IMR-90 (cell line): Measurements from ENCODE around the gene TRIM22. TPM values are rescaled to one million over a fixed set of nuclear protein-coding genes. Genes with fewer than 3 reads are reported as not detected.

Experiments
- ATAC-seq: fragments of 200-7000 bp; cut with Tn5 transposase; 2 replicates; pipeline ENCODE4 v1.9.1; 2020; ENCODE audit warnings: low read depth, mild to moderate bottlenecking, moderate library complexity
- BruUV-seq: library from RNA; stranded (reverse); fragments of 400-500 nt; replicated peaks from 2 replicates; lab custom pipeline; 2021; lab: Mats Ljungman, UMichigan
- CTCF ChIA-PET: fragments of 300-600 bp; formaldehyde crosslinking; extraction: SDS; loops from one replicate; lab custom pipeline; 2021; ENCODE audit warnings: antibody characterized with exemption; lab: Yijun Ruan, JAX
- POLR2A ChIA-PET: fragments of 300-600 bp; sonication (Branson Sonifier 250); formaldehyde crosslinking; loops from one replicate; lab custom pipeline; 2022; ENCODE audit warnings: antibody characterized with exemption; ENCODE audit not compliant: unreplicated experiment; lab: Charles Lee
- DNase-seq: peaks from one replicate; pipeline ENCODE4 v3.0.0; 2013
- H2AFZ ChIP-seq: replicated peaks from 2 replicates; pipeline ENCODE3; 2013; ENCODE audit warnings: low read length, mild to moderate bottlenecking; ENCODE audit not compliant: poor library complexity
- H2AK5ac ChIP-seq: 2 replicates; pipeline ENCODE4 v1.6.1; 2013; ENCODE audit warnings: low read depth, low read length, inconsistent platforms
- H2AK9ac ChIP-seq: replicated peaks from 2 replicates; pipeline ENCODE3; 2013; ENCODE audit warnings: mild to moderate bottlenecking, low read depth, low read length, moderate library complexity; ENCODE audit not compliant: poor library complexity
- H2BK120ac ChIP-seq: 2 replicates; pipeline ENCODE4 v1.6.1; 2013; ENCODE audit warnings: low read depth, low read length, inconsistent platforms
- H2BK15ac ChIP-seq: 3 replicates; pipeline ENCODE4 v1.6.1; 2013; ENCODE audit warnings: low read depth, low read length, inconsistent platforms
- H2BK20ac ChIP-seq: 2 replicates; pipeline ENCODE4 v1.6.1; 2013; ENCODE audit warnings: low read depth, mild to moderate bottlenecking, inconsistent platforms, low read length, moderate library complexity
- H2BK5ac ChIP-seq: 2 replicates; pipeline ENCODE4 v1.6.1; 2013; ENCODE audit warnings: mild to moderate bottlenecking, low read depth, low read length, inconsistent platforms; ENCODE audit not compliant: poor library complexity, severe bottlenecking
- H3K14ac ChIP-seq: replicated peaks from 2 replicates; pipeline ENCODE4 v1.6.1; 2013; ENCODE audit warnings: low read depth, low read length, inconsistent platforms
- H3K18ac ChIP-seq: 2 replicates; pipeline ENCODE4 v1.6.1; 2013; ENCODE audit warnings: low read depth, low read length, control low read depth
- H3K23ac ChIP-seq: 2 replicates; pipeline ENCODE4 v1.6.1; 2013; ENCODE audit warnings: low read depth, low read length, inconsistent platforms
- H3K27ac ChIP-seq: 2 replicates; pipeline ENCODE4 v1.5.1; 2013; ENCODE audit warnings: mild to moderate bottlenecking, control low read depth, low read length; ENCODE audit not compliant: insufficient read depth
- H3K27me3 ChIP-seq: 2 replicates; pipeline ENCODE4 v1.6.1; 2013; ENCODE audit warnings: low read length; ENCODE audit not compliant: control insufficient read depth, insufficient read depth
- H3K36me3 ChIP-seq: 2 replicates; pipeline ENCODE4 v1.6.1; 2013; ENCODE audit warnings: low read length, mixed read lengths; ENCODE audit not compliant: control insufficient read depth, insufficient read depth
- H3K4ac ChIP-seq: 2 replicates; pipeline ENCODE4 v1.6.1; 2013; ENCODE audit warnings: low read depth, low read length, inconsistent platforms
- H3K4me1 ChIP-seq: 2 replicates; pipeline ENCODE4 v1.6.1; 2013; ENCODE audit warnings: low read length, mixed read lengths; ENCODE audit not compliant: control insufficient read depth, insufficient read depth
- H3K4me2 ChIP-seq: 2 replicates; pipeline ENCODE4 v1.6.1; 2013; ENCODE audit warnings: low read depth, mild to moderate bottlenecking, control low read depth, low read length, moderate library complexity
- H3K4me3 ChIP-seq: 2 replicates; pipeline ENCODE4 v1.5.1; 2013; ENCODE audit warnings: low read depth, mild to moderate bottlenecking, control low read depth, low read length, moderate library complexity; ENCODE audit not compliant: insufficient read depth
- H3K56ac ChIP-seq: 2 replicates; pipeline ENCODE4 v1.6.1; 2013; ENCODE audit warnings: low read length, inconsistent platforms; ENCODE audit not compliant: insufficient read depth; ENCODE audit errors: extremely low read depth
- H3K79me1 ChIP-seq, 2 experiments: 2 replicates each; pipeline ENCODE4 v1.6.1; 2013; ENCODE audit warnings: low read length in 2 of 2, inconsistent platforms in 1 of 2, low read depth in 1 of 2
- H3K9ac ChIP-seq: 2 replicates; pipeline ENCODE4 v1.6.1; 2013; ENCODE audit warnings: low read depth, low read length, control low read depth
- H3K9me1 ChIP-seq: 2 replicates; pipeline ENCODE4 v1.6.1; 2013; ENCODE audit warnings: low read length, inconsistent platforms; ENCODE audit not compliant: insufficient read depth
- H3K9me3 ChIP-seq: 2 replicates; pipeline ENCODE4 v1.6.1; 2013; ENCODE audit warnings: low read length; ENCODE audit not compliant: control insufficient read depth, insufficient read depth
- H4K20me1 ChIP-seq: 2 replicates; pipeline ENCODE4 v1.6.1; 2013; ENCODE audit warnings: low read length, inconsistent platforms; ENCODE audit not compliant: insufficient read depth
- H4K5ac ChIP-seq: 2 replicates; pipeline ENCODE4 v1.6.1; 2013; ENCODE audit warnings: mild to moderate bottlenecking, low read depth, low read length, control low read depth
- H4K8ac ChIP-seq, 2 experiments: 2 replicates each; pipeline ENCODE4 v1.6.1; 2013; ENCODE audit warnings: low read depth in 2 of 2, low read length in 2 of 2, control low read depth in 1 of 2, inconsistent platforms in 1 of 2
- H4K91ac ChIP-seq: 2 replicates; pipeline ENCODE4 v1.6.1; 2013; ENCODE audit warnings: low read depth, low read length, inconsistent platforms; ENCODE audit not compliant: insufficient read depth
- CEBPB ChIP-seq: IDR thresholded peaks from 2 replicates; pipeline ENCODE4 v1.6.1; 2012; ENCODE audit warnings: low read depth, low read length, improper control_type of control experiment
- CHD1 ChIP-seq: IDR thresholded peaks from 2 replicates; pipeline ENCODE4 v1.6.1; 2012; ENCODE audit warnings: low read depth, low read length, improper control_type of control experiment
- CTCF ChIP-seq: conservative IDR thresholded peaks from 2 replicates; pipeline ENCODE4 v1.5.1; 2012; ENCODE audit warnings: mild to moderate bottlenecking, low read depth, low read length, improper control_type of control experiment
- FOS ChIP-seq: fragments of 150-350 bp; IDR thresholded peaks from 2 replicates; pipeline ENCODE4 v1.6.1; 2016; ENCODE audit warnings: low read depth, low read length
- MAFK ChIP-seq: IDR thresholded peaks from 2 replicates; pipeline ENCODE4 v1.6.1; 2012; ENCODE audit warnings: low read depth, low read length, improper control_type of control experiment
- MAZ ChIP-seq: IDR thresholded peaks from 2 replicates; pipeline ENCODE4 v1.6.1; 2012; ENCODE audit warnings: low read depth, mild to moderate bottlenecking, low read length, improper control_type of control experiment, moderate library complexity, borderline replicate concordance
- MXI1 ChIP-seq: IDR thresholded peaks from 2 replicates; pipeline ENCODE4 v1.6.1; 2012; ENCODE audit warnings: low read depth, mild to moderate bottlenecking, low read length, moderate library complexity, borderline replicate concordance
- NFE2L2 ChIP-seq: fragments of 150-350 bp; IDR thresholded peaks from 2 replicates; pipeline ENCODE4 v1.6.1; 2016; ENCODE audit warnings: low read depth, mild to moderate bottlenecking, low read length
- RAD21 ChIP-seq: IDR thresholded peaks from 2 replicates; pipeline ENCODE4 v1.6.1; 2012; ENCODE audit warnings: low read length, improper control_type of control experiment
- RCOR1 ChIP-seq: IDR thresholded peaks from 2 replicates; pipeline ENCODE4 v1.6.1; 2012; ENCODE audit warnings: mild to moderate bottlenecking, low read length, improper control_type of control experiment; ENCODE audit not compliant: insufficient replicate concordance
- RFX5 ChIP-seq: IDR thresholded peaks from 2 replicates; pipeline ENCODE4 v1.8.0; 2012; ENCODE audit warnings: low read depth, mild to moderate bottlenecking, low read length, moderate library complexity
- SMC3 ChIP-seq: fragments of 150-350 bp; IDR thresholded peaks from 2 replicates; pipeline ENCODE4 v1.6.1; 2016; ENCODE audit warnings: low read depth, mild to moderate bottlenecking, antibody characterized with exemption, low read length, moderate library complexity
- USF2 ChIP-seq: fragments of 150-350 bp; IDR thresholded peaks from 2 replicates; pipeline ENCODE4 v1.6.1; 2017; ENCODE audit warnings: mild to moderate bottlenecking, antibody characterized with exemption, low read length, low read depth
- WGBS, 2 experiments: methylation state at CpG; one replicate each; pipeline versions ENCODE4 v1.1.5 to v1.1.7; 2013; ENCODE audit warnings: missing lambda C conversion rate in 2 of 2; ENCODE audit not compliant: insufficient read length in 1 of 2; ENCODE audit errors: extremely low coverage in 2 of 2; 5-methylcytosine and 5-hydroxymethylcytosine counted together
- dilution Hi-C: fragments of 300-500 bp; cut with HindIII; formaldehyde crosslinking; loops from one replicate; pipeline ENCODE4 v1.14.3; 2018; ENCODE audit warnings: low sequenced_read_pairs; ENCODE audit not compliant: unreplicated experiment
- in situ Hi-C: fragments of 300-500 bp; cut with MboI; formaldehyde crosslinking; loops from 3 replicates; pipeline ENCODE4 v1.14.3; 2019; ENCODE audit warnings: low sequenced_read_pairs, inconsistent platforms, mixed read lengths
- intact Hi-C: fragments of 100-400 bp; cut with micrococcal nuclease; formaldehyde crosslinking; loops from 2 replicates; pipeline ENCODE4 v1.10.0; 2022
- polyA plus RNA-seq, 3 experiments: library from polyadenylated mRNA; depleted of rRNA; stranded (reverse); fragments of >200 nt; gene quantifications; 2 replicates each; pipeline ENCODE4 v1.2.3, GENCODE V29; 2012; ENCODE audit warnings: low replicate concordance in 1 of 3
- total RNA-seq: library from RNA; depleted of rRNA; stranded (reverse); fragments of >200 nt; gene quantifications from 2 replicates; pipeline ENCODE4 v1.2.3, GENCODE V29; 2012

TRIM22 gene
- total and polyA plus RNA-seq, 2 of the 4 experiments (the other 2 are of a cell fraction), result 43.6 to 46.8 TPM

- no peak for TF ChIP-seq MAZ
- no peak for TF ChIP-seq FOS
- no peak for TF ChIP-seq RFX5
- no peak for TF ChIP-seq NFE2L2
These were observed at the start of gene TRIM22 (continued) for GRCh38 chr11:5689551-5689983.

GRCh38 chr11:5639953-5640352 is 49.6 kb upstream of the TRIM22 start:
- ChIA-PET POLR2A (interaction anchor here (0.6 kb wide), 1 partner anchor 45 kb away, joined by 5 read pairs; no protein-coding TSS in a partner anchor), CTCF (no interaction called here)
- no peak overlapping the region for H3K27ac ChIP-seq
- H3K79me1 ChIP-seq, result no peaks in the 10 kb centered on the region
- H3K27me3 ChIP-seq, result no peaks in the 10 kb centered on the region
- dilution Hi-C loops, result no loop called here
- H2BK15ac ChIP-seq, result no peak overlapping the region
- no peak overlapping the region for H3K4me3 ChIP-seq
- no peak overlapping the region for H3K18ac ChIP-seq
- H2BK120ac ChIP-seq, result no peak overlapping the region
- H3K56ac ChIP-seq, result no peak overlapping the region
- no peak overlapping the region for H3K4me2 ChIP-seq
- no peaks in the 10 kb centered on the region for H3K9me3 ChIP-seq
- H2AK9ac ChIP-seq, result no peak overlapping the region
- H3K4ac ChIP-seq, result no peak overlapping the region
- no peak overlapping the region for H3K14ac ChIP-seq
- TF ChIP-seq SMC3 (no peak), CHD1 (no peak), MAZ (no peak), MAFK (no peak), RCOR1 (no peak), MXI1 (no peak), CTCF (no peak), NFE2L2 (no peak), CEBPB (no peak), RAD21 (no peak), USF2 (no peak)
- intact Hi-C loops, result no loop called here
- H3K4me1 ChIP-seq, result no peaks in the 10 kb centered on the region
- ATAC-seq (no peak), DNase-seq (no peak)
- H4K91ac ChIP-seq, result no peak overlapping the region
- no peaks in the 10 kb centered on the region for H3K9me1 ChIP-seq
- no peak overlapping the region for H2BK5ac ChIP-seq
- BruUV-seq, result no TSS peak
- peaks cover 3% of the 10 kb centered on the region for H3K36me3 ChIP-seq
- no peak overlapping the region for H2AK5ac ChIP-seq
- H2BK20ac ChIP-seq, result no peak overlapping the region
- no peak overlapping the region for H3K23ac ChIP-seq
- in situ Hi-C loops, result no loop called here
- no peak overlapping the region for H4K5ac ChIP-seq
- WGBS, 2 experiments, result no CpG with 5 or more reads among the region's 1 CpG
- H4K8ac ChIP-seq, result no peak overlapping the region
- no peaks in the 10 kb centered on the region for H4K20me1 ChIP-seq
- H2AFZ ChIP-seq, result no peak overlapping the region
- no peak overlapping the region for H3K9ac ChIP-seq
